B cell (primary cell): ENCODE results near the gene PLCB4.

Experiments used
- CTCF ChIP-seq: fragments of 200-600 bp; IDR thresholded peaks from one replicate; pipeline ENCODE4 v1.8.0; 2022; ENCODE audit warnings: antibody characterized with exemption, mild to moderate bottlenecking
- EZH2 ChIP-seq: IDR thresholded peaks from 2 replicates; pipeline ENCODE4 v1.6.1; 2012; ENCODE audit warnings: borderline replicate concordance, low read depth, mild to moderate bottlenecking, moderate library complexity, low read length; ENCODE audit not compliant: insufficient read depth, poor library complexity, severe bottlenecking

GRCh38 chr20:9520086-9520485, 451.2 kb downstream of the PLCB4 start:
- TF ChIP-seq CTCF (no peak), EZH2 (no peak)
